SH-SY5Y (cell line): ENCODE measurements around the gene MEIKIN.

Experiments
- GATA2 ChIP-seq: IDR thresholded peaks from 2 replicates; pipeline ENCODE4 v1.6.1; 2011; ENCODE audit warnings: mild to moderate bottlenecking, low read depth, low read length
- GATA3 ChIP-seq: IDR thresholded peaks from 2 replicates; pipeline ENCODE4 v1.6.1; 2011; ENCODE audit warnings: low read depth, mild to moderate bottlenecking, low read length, moderate library complexity

- TF ChIP-seq GATA3 (no peak), GATA2 (no peak)
Measured at GRCh38 chr5:131950706-131951105, 5.2 kb upstream of the MEIKIN start.
